Measurements from ENCODE around the gene GCAT.

The GCAT gene

GRCh38 chr22:37848587-37849088 is 40.9 kb downstream of the GCAT start:
- no peak for ATAC-seq
- TF ChIP-seq ZFP3 (CRISPR knock-in tag; IDR thresholded peaks at IDR 0.05) (no peak), TSHZ2 (CRISPR knock-in tag; IDR thresholded peaks at IDR 0.05) (0 out of 2 replicates have a peak, but pooled peaks have one; percentile 25), ZC3H10 (CRISPR knock-in tag; IDR thresholded peaks at IDR 0.05) (no peak), BACH2 (CRISPR knock-in tag; IDR thresholded peaks at IDR 0.05; ENCODE audit: borderline replicate concordance) (no peak)

- TF ChIP-seq ZNF565 (CRISPR knock-in tag; conservative IDR thresholded peaks at IDR 0.05; ENCODE audit: low read depth), result no peak
- TF ChIP-seq BACH2 (CRISPR knock-in tag; IDR thresholded peaks at IDR 0.05; ENCODE audit: borderline replicate concordance), result no peak
- TF ChIP-seq ZFP30 (CRISPR knock-in tag; IDR thresholded peaks at IDR 0.05), result no peak
- no peak for TF ChIP-seq ARNTL (CRISPR knock-in tag; IDR thresholded peaks at IDR 0.05; ENCODE audit: borderline replicate concordance, low read depth)
- no peak for TF ChIP-seq SNAI2 (CRISPR knock-in tag; IDR thresholded peaks at IDR 0.05)
- no peak for TF ChIP-seq OSR1 (CRISPR knock-in tag; IDR thresholded peaks at IDR 0.05)
- TF ChIP-seq ESRRG (CRISPR knock-in tag; IDR thresholded peaks at IDR 0.05), result no peak
- TF ChIP-seq ZC3H10 (CRISPR knock-in tag; IDR thresholded peaks at IDR 0.05), result no peak
- no peak for TF ChIP-seq PATZ1 (CRISPR knock-in tag; IDR thresholded peaks at IDR 0.05; ENCODE audit: borderline replicate concordance)
- no peak for TF ChIP-seq ZNF70 (CRISPR knock-in tag; IDR thresholded peaks at IDR 0.05)
- no peak for TF ChIP-seq RARB (CRISPR knock-in tag; IDR thresholded peaks at IDR 0.05)
- peak; percentile 93 for ATAC-seq
Measured at GRCh38 chr22:37849089-37849751, 41.5 kb downstream of the GCAT start, which contains the start of gene EIF3L. TSS of gene EIF3L (plus strand) at chr22:37849419. CDS start at chr22:37849450, 31 bp downstream.

GRCh38 chr22:37850801-37851200 is 43.1 kb downstream of the GCAT start:
- TF ChIP-seq GLIS3 (CRISPR knock-in tag; IDR thresholded peaks at IDR 0.05) (no peak), PATZ1 (CRISPR knock-in tag; IDR thresholded peaks at IDR 0.05; ENCODE audit: borderline replicate concordance) (no peak), TCF4 (CRISPR knock-in tag; IDR thresholded peaks at IDR 0.05; ENCODE audit: borderline replicate concordance) (no peak), OSR1 (CRISPR knock-in tag; IDR thresholded peaks at IDR 0.05) (no peak), SNAI2 (CRISPR knock-in tag; IDR thresholded peaks at IDR 0.05) (no peak), PPARA (CRISPR knock-in tag; IDR thresholded peaks at IDR 0.05; ENCODE audit: borderline replicate concordance) (no peak), ZNF8 (CRISPR knock-in tag; IDR thresholded peaks at IDR 0.05) (no peak), ESRRG (CRISPR knock-in tag; IDR thresholded peaks at IDR 0.05) (no peak), BACH2 (CRISPR knock-in tag; IDR thresholded peaks at IDR 0.05; ENCODE audit: borderline replicate concordance) (no peak), ZNF70 (CRISPR knock-in tag; IDR thresholded peaks at IDR 0.05) (no peak)
- ATAC-seq, result no peak

GRCh38 chr22:37852418-37852817 is 44.7 kb downstream of the GCAT start:
- TF ChIP-seq RARB (CRISPR knock-in tag; IDR thresholded peaks at IDR 0.05) (no peak), ZC3H10 (CRISPR knock-in tag; IDR thresholded peaks at IDR 0.05) (no peak), BACH2 (CRISPR knock-in tag; IDR thresholded peaks at IDR 0.05; ENCODE audit: borderline replicate concordance) (no peak), SNAI2 (CRISPR knock-in tag; IDR thresholded peaks at IDR 0.05) (no peak), PPARA (CRISPR knock-in tag; IDR thresholded peaks at IDR 0.05; ENCODE audit: borderline replicate concordance) (no peak), ZNF70 (CRISPR knock-in tag; IDR thresholded peaks at IDR 0.05) (no peak), ZNF8 (CRISPR knock-in tag; IDR thresholded peaks at IDR 0.05) (no peak), TSHZ2 (CRISPR knock-in tag; IDR thresholded peaks at IDR 0.05) (no peak), OSR1 (CRISPR knock-in tag; IDR thresholded peaks at IDR 0.05) (no peak)
- TF ChIP-seq, protein P1, sequence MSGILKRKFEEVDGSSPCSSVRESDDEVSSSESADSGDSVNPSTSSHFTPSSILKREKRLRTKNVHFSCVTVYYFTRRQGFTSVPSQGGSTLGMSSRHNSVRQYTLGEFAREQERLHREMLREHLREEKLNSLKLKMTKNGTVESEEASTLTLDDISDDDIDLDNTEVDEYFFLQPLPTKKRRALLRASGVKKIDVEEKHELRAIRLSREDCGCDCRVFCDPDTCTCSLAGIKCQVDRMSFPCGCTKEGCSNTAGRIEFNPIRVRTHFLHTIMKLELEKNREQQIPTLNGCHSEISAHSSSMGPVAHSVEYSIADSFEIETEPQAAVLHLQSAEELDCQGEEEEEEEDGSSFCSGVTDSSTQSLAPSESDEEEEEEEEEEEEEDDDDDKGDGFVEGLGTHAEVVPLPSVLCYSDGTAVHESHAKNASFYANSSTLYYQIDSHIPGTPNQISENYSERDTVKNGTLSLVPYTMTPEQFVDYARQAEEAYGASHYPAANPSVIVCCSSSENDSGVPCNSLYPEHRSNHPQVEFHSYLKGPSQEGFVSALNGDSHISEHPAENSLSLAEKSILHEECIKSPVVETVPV (CRISPR knock-in tag; IDR thresholded peaks at IDR 0.05), result no peak
- TF ChIP-seq, protein P2, sequence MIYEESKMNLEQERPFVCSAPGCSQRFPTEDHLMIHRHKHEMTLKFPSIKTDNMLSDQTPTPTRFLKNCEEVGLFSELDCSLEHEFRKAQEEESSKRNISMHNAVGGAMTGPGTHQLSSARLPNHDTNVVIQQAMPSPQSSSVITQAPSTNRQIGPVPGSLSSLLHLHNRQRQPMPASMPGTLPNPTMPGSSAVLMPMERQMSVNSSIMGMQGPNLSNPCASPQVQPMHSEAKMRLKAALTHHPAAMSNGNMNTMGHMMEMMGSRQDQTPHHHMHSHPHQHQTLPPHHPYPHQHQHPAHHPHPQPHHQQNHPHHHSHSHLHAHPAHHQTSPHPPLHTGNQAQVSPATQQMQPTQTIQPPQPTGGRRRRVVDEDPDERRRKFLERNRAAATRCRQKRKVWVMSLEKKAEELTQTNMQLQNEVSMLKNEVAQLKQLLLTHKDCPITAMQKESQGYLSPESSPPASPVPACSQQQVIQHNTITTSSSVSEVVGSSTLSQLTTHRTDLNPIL (CRISPR knock-in tag; IDR thresholded peaks at IDR 0.05; ENCODE audit: low read depth), result no peak
- ATAC-seq, result no peak

Data from SK-N-SH treated with all-trans-retinoic acid at 6 μM for 48 hours (cell line).